Smooth muscle cell (in vitro differentiated cells): ENCODE results near the gene MTSS2. TPM values are rescaled to one million over a fixed set of nuclear protein-coding genes. Genes with fewer than 3 reads are reported as not detected.
"Not testable (repeated sequence)": the region's sequence is repeated elsewhere in the genome, so short reads cannot be mapped to it uniquely, and the experiment has no call there.

ENCODE experiments used
- DNase-seq: peaks from one replicate; lab custom pipeline; 2025; ENCODE audit not compliant: unreplicated experiment; lab: John Stamatoyannopoulos, UW
- H2AFZ ChIP-seq: fragments of 200-600 bp; sonication (generic); 2 replicates; pipeline ENCODE4 v1.6.0; 2016; ENCODE audit warnings: antibody characterized with exemption, low read depth, mild to moderate bottlenecking
- H3F3A ChIP-seq: fragments of 200-600 bp; sonication (generic); 2 replicates; pipeline ENCODE4 v1.6.0; 2017; ENCODE audit warnings: antibody characterized with exemption, low read depth
- H3K27ac ChIP-seq: fragments of 200-600 bp; sonication (generic); 2 replicates; pipeline ENCODE4 v1.5.1; 2016; ENCODE audit warnings: low read depth, mild to moderate bottlenecking
- H3K27me3 ChIP-seq: fragments of 200-600 bp; sonication (generic); 2 replicates; pipeline ENCODE4 v1.6.1; 2016; ENCODE audit warnings: low read depth, mild to moderate bottlenecking
- H3K36me3 ChIP-seq: fragments of 200-600 bp; sonication (generic); 2 replicates; pipeline ENCODE4 v1.5.1; 2016; ENCODE audit warnings: low read depth
- H3K4me1 ChIP-seq: fragments of 200-600 bp; sonication (generic); 2 replicates; pipeline ENCODE4 v1.5.1; 2016; ENCODE audit warnings: low read depth
- H3K4me2 ChIP-seq: fragments of 200-600 bp; sonication (generic); 2 replicates; pipeline ENCODE4 v1.6.0; 2016; ENCODE audit warnings: mild to moderate bottlenecking
- H3K4me3 ChIP-seq: fragments of 200-600 bp; sonication (generic); 2 replicates; pipeline ENCODE4 v1.5.1; 2016; ENCODE audit warnings: mild to moderate bottlenecking
- H3K79me2 ChIP-seq: fragments of 200-600 bp; sonication (generic); 2 replicates; pipeline ENCODE4 v1.6.0; 2016; ENCODE audit warnings: low read depth, mild to moderate bottlenecking
- H3K9ac ChIP-seq: fragments of 200-600 bp; sonication (generic); 2 replicates; pipeline ENCODE4 v1.6.0; 2016; ENCODE audit warnings: low read depth
- H3K9me3 ChIP-seq: fragments of 200-600 bp; sonication (generic); replicated peaks from 2 replicates; pipeline ENCODE4 v1.5.1; 2016; ENCODE audit warnings: low read depth
- H4K20me1 ChIP-seq: fragments of 200-600 bp; sonication (generic); 2 replicates; pipeline ENCODE4 v1.6.0; 2016; ENCODE audit warnings: low read depth
- WGBS: methylation state at CpG from one replicate; pipeline ENCODE4 v1.1.7; 2016; ENCODE audit warnings: low lambda C conversion rate; 5-methylcytosine and 5-hydroxymethylcytosine counted together
- polyA plus RNA-seq: library from polyadenylated mRNA; unstranded; fragments of >200 nt; fragmentation: Nextera tagmentation; extraction: Ambion mirVana; gene quantifications from 2 replicates; pipeline ENCODE4 v1.2.1, GENCODE V29; 2016
- total RNA-seq: library from RNA; depleted of rRNA; stranded (reverse); fragments of >200 nt; gene quantifications from 2 replicates; pipeline ENCODE4 v1.2.3, GENCODE V29; 2014
- TF ChIP-seq, protein P1 (sequence below): fragments of 200-600 bp; sonication (generic); IDR thresholded peaks from 2 replicates; pipeline ENCODE4 v1.5.1; 2017; ENCODE audit warnings: borderline replicate concordance, mild to moderate bottlenecking, antibody characterized with exemption; ENCODE audit not compliant: insufficient read depth, poor library complexity, severe bottlenecking

MTSS2 gene
- total and polyA plus RNA-seq, 2 experiments from 2014 or later, result 4.2 to 19.5 TPM

DNA sequence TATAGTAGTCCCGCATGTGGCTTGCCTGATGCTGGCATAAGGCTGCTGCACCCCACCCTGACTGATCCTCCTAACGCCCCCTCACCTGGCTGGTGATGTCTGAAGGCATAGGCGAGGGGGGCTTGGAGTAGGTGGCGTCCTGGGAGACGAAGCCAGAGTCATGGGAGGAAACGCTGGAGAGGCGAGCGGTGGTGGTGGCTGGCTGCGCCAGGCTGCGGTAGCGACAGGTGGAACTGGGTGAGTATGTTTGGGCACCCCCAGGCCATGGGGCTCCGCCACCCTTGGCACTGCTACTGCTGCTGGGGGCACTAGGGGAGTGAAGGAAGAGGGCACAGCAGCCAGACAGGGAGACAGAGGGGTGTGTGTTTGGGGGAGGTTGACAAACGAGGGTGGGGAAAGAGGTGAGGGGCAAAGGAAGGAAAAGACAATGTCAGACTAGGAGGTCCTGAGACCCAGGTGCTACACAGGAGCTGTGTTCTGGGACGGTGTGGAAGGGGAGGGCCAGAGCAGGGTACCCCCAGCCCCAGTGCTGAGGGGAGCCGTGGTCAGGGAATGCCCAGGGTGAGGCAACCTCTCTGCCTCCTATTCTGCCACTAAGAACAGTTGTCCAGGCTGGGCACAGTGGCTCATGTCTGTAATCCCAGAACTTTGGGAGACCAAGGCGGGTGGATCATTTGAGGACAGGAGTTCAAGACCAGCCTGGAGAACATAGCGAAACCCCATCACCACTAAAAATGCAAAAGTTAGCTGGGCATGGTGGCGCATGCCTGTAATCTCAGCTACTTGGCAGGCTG lies 11.4 kb downstream of the MTSS2 start:
- 98% methylated on average over 18 of the region's 18 CpGs for WGBS
- H3K4me1 ChIP-seq, result no peaks in the 10 kb centered on the region
- H3K9me3 ChIP-seq, result no peaks in the 10 kb centered on the region
- H3K4me2 ChIP-seq, result no peak overlapping the region
- no peaks in the 10 kb centered on the region for H3F3A ChIP-seq
- H4K20me1 ChIP-seq, result peaks cover 9% of the 10 kb centered on the region
- H3K36me3 ChIP-seq, result peaks cover 5% of the 10 kb centered on the region
- no peak overlapping the region for H3K4me3 ChIP-seq
- H3K27ac ChIP-seq, result no peak overlapping the region
- H2AFZ ChIP-seq, result no peak overlapping the region
- no peaks in the 10 kb centered on the region for H3K27me3 ChIP-seq
- no peak for DNase-seq
- TF ChIP-seq, protein P1, sequence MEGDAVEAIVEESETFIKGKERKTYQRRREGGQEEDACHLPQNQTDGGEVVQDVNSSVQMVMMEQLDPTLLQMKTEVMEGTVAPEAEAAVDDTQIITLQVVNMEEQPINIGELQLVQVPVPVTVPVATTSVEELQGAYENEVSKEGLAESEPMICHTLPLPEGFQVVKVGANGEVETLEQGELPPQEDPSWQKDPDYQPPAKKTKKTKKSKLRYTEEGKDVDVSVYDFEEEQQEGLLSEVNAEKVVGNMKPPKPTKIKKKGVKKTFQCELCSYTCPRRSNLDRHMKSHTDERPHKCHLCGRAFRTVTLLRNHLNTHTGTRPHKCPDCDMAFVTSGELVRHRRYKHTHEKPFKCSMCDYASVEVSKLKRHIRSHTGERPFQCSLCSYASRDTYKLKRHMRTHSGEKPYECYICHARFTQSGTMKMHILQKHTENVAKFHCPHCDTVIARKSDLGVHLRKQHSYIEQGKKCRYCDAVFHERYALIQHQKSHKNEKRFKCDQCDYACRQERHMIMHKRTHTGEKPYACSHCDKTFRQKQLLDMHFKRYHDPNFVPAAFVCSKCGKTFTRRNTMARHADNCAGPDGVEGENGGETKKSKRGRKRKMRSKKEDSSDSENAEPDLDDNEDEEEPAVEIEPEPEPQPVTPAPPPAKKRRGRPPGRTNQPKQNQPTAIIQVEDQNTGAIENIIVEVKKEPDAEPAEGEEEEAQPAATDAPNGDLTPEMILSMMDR, result no peak
- H3K79me2 ChIP-seq, result peaks cover 4% of the 10 kb centered on the region
- H3K9ac ChIP-seq, result no peak overlapping the region

DNA sequence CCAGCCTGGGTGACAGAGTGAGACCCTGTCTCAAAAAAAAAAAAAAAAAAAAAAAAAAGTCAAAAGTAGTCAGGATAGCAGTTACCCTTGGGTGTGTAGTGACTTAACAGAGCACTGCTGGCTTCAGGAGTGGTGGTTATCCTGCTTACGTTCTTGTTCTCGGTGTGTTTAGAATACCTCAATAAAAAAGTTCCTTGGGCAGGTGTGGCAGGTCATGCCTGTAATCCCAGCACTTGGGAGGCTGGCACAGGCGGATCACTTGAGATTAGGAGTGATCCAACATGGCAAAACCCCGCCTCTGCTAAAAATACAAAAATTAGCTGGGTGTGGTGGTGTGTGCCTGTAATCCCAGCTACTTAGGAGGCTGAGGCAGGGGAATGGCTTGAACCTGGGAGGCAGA lies 14.9 kb downstream of the MTSS2 start:
- 97% methylated on average over 4 of the region's 4 CpGs for WGBS
- H3K4me3 ChIP-seq, H4K20me1 ChIP-seq, H3K4me2 ChIP-seq, H3K36me3 ChIP-seq, H3K4me1 ChIP-seq, H3F3A ChIP-seq, H2AFZ ChIP-seq, H3K27ac ChIP-seq, H3K79me2 ChIP-seq, DNase-seq, H3K9me3 ChIP-seq, H3K27me3 ChIP-seq, H3K9ac ChIP-seq: not testable (repeated sequence)

DNA sequence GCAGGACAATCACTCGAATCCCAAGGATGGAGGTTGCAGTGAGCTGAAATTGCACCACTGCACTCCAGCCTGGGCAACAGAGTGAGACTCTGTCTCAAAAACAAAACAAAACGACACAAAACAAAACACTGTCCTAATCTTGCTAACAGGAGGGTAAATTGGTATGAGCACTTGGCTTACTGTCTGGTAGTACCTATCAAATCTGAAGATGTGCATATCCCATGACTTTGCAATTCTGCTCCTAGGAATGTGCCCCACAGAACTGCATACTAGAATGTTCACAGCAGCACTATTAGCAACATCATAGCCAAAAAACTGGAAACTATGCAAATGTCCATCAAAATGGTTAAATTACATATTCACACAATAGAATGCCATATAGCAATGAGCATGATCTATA lies 15.7 kb downstream of the MTSS2 start:
- WGBS, result 100% methylated on average over 2 of the region's 2 CpGs
- Histone ChIP-seq H3K79me2 (peaks cover 4% of the 10 kb centered on the region), H3K9me3 (no peaks in the 10 kb centered on the region)

DNA sequence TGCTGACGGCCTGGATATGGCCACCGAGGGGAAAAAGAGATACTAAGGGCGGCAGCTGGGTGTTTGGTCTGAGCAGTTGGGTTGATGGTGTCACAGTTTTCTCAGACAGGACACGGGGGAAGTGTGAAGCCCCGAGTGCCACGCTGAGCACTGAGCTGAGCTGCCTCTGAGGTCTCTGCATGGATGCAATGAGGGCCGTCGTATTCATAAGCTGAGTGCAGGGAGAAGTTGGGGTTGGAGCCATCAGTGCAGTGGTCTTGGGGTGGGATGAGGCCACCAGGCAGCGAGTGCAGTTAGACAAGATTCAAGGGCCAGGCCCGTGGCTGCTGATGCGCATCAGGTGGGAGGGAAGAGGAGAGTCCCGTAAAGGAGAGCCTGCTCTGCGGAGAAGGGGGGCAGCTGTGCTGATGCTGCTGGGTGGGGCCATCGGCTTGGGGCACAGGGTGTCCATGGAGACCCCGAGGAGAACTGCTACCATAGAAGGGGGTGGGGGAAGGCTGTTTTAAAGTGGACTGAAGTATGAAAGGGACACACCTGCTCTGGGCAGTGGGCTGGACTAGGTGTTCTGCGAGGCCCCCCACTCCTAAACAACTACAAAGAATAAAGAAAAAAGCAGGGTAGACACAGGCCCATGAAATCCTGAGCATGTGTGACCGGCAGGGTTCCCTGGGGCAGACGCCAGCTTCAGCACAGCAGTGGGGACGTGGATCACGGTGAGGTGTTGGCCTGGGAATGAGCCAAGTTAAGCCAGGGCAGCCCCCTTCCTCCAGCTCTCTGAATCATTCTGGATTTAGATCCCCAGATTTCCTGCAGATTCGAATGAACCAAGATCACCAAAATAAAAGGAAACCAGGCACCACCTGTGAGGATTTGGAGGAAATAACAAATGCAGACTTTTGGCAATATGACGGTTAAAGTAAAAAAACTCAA lies 19.8 kb downstream of the MTSS2 start:
- Histone ChIP-seq H3K79me2 (peaks cover 4% of the 10 kb centered on the region), H3K36me3 (peaks cover 5% of the 10 kb centered on the region), H3K9ac (no peak overlapping the region), H3F3A (no peaks in the 10 kb centered on the region), H3K4me2 (no peak overlapping the region), H3K27me3 (no peaks in the 10 kb centered on the region), H3K9me3 (no peaks in the 10 kb centered on the region), H3K4me3 (no peak overlapping the region), H4K20me1 (peaks cover 5% of the 10 kb centered on the region), H2AFZ (no peak overlapping the region), H3K4me1 (no peaks in the 10 kb centered on the region), H3K27ac (no peak overlapping the region)
- TF ChIP-seq, protein P1, result no peak
- WGBS, result 94% methylated on average over 22 of the region's 22 CpGs
- no peak for DNase-seq

More for the DNA sequence above, 15.7 kb downstream of the MTSS2 start:
- no peak for DNase-seq
- no peaks in the 10 kb centered on the region for H3K4me1 ChIP-seq
- H3K4me2 ChIP-seq, result no peak overlapping the region
- TF ChIP-seq, protein P1, result no peak
- no peak overlapping the region for H3K27ac ChIP-seq
- peaks cover 5% of the 10 kb centered on the region for H3K36me3 ChIP-seq
- H3F3A ChIP-seq, result no peaks in the 10 kb centered on the region
- H3K27me3 ChIP-seq, result no peaks in the 10 kb centered on the region
- no peak overlapping the region for H2AFZ ChIP-seq
- no peak overlapping the region for H3K9ac ChIP-seq
- peaks cover 5% of the 10 kb centered on the region for H4K20me1 ChIP-seq
- H3K4me3 ChIP-seq, result no peak overlapping the region
